GM23248 (cell line): ENCODE measurements around the gene KIAA1549. TPM values are rescaled to one million over a fixed set of nuclear protein-coding genes. Genes with fewer than 3 reads are reported as not detected.

Source experiments
- DNase-seq: peaks from one replicate; pipeline ENCODE4 v3.0.0-alpha.2; 2015
- H2AFZ ChIP-seq: fragments of 200-600 bp; sonication (generic); 2 replicates; pipeline ENCODE4 v1.6.1; 2016; ENCODE audit warnings: antibody characterized with exemption
- H3F3A ChIP-seq: fragments of 200-600 bp; sonication (generic); 2 replicates; pipeline ENCODE4 v1.6.1; 2016; ENCODE audit warnings: mild to moderate bottlenecking, antibody characterized with exemption, mixed run types; ENCODE audit not compliant: insufficient read depth
- H3K27ac ChIP-seq: fragments of 200-600 bp; sonication (generic); 2 replicates; pipeline ENCODE4 v1.5.1; 2016; ENCODE audit warnings: mild to moderate bottlenecking
- H3K27me3 ChIP-seq: fragments of 200-600 bp; sonication (generic); replicated peaks from 2 replicates; pipeline ENCODE4 v1.6.1; 2016; ENCODE audit warnings: mild to moderate bottlenecking; ENCODE audit not compliant: insufficient read depth
- H3K36me3 ChIP-seq: fragments of 200-600 bp; sonication (generic); 2 replicates; pipeline ENCODE4 v1.6.1; 2016; ENCODE audit warnings: low read depth, mild to moderate bottlenecking
- H3K4me1 ChIP-seq: fragments of 200-600 bp; sonication (generic); 2 replicates; pipeline ENCODE4 v1.6.1; 2016; ENCODE audit warnings: mild to moderate bottlenecking; ENCODE audit not compliant: insufficient read depth
- H3K4me2 ChIP-seq: fragments of 200-600 bp; sonication (generic); one replicate; pipeline ENCODE4 v1.6.1; 2016; ENCODE audit warnings: mild to moderate bottlenecking; ENCODE audit not compliant: unreplicated experiment
- H3K4me3 ChIP-seq: fragments of 200-600 bp; sonication (generic); 2 replicates; pipeline ENCODE4 v1.5.1; 2016; ENCODE audit warnings: mild to moderate bottlenecking
- H3K79me2 ChIP-seq: fragments of 200-600 bp; sonication (generic); 2 replicates; pipeline ENCODE4 v1.6.1; 2016; ENCODE audit warnings: mild to moderate bottlenecking; ENCODE audit not compliant: insufficient read depth
- H3K9ac ChIP-seq: fragments of 200-600 bp; sonication (generic); 2 replicates; pipeline ENCODE4 v1.6.1; 2016; ENCODE audit warnings: mild to moderate bottlenecking
- H3K9me2 ChIP-seq: fragments of 200-600 bp; sonication (generic); 2 replicates; pipeline ENCODE4 v1.6.1; 2016; ENCODE audit warnings: mixed run types, mild to moderate bottlenecking, moderate library complexity; ENCODE audit not compliant: insufficient read depth
- H3K9me3 ChIP-seq: fragments of 200-600 bp; sonication (generic); one replicate; pipeline ENCODE4 v1.6.1; 2017; ENCODE audit warnings: low read depth
- H4K20me1 ChIP-seq: fragments of 200-600 bp; sonication (generic); 2 replicates; pipeline ENCODE4 v1.6.0; 2016; ENCODE audit not compliant: insufficient read depth
- EZH2 ChIP-seq: fragments of 200-600 bp; sonication (generic); IDR thresholded peaks from 2 replicates; pipeline ENCODE4 v1.6.1; 2018; ENCODE audit warnings: antibody characterized with exemption, mild to moderate bottlenecking; ENCODE audit not compliant: insufficient read depth, poor library complexity, severe bottlenecking
- EZH2phosphoT487 ChIP-seq: fragments of 200-600 bp; sonication (generic); IDR thresholded peaks from 2 replicates; pipeline ENCODE4 v1.6.1; 2018; ENCODE audit warnings: antibody characterized with exemption, moderate library complexity, mild to moderate bottlenecking, low read depth; ENCODE audit not compliant: insufficient read depth
- WGBS, 2 experiments: methylation state at CpG; one replicate each; pipeline ENCODE4 v1.1.6; 2015 to 2017; ENCODE audit warnings: low lambda C conversion rate in 2 of 2, low coverage in 1 of 2; ENCODE audit errors: missing lambda C conversion rate in 2 of 2; 5-methylcytosine and 5-hydroxymethylcytosine counted together
- in situ Hi-C: fragments of 300-500 bp; cut with MboI; formaldehyde crosslinking; loops from 2 replicates; pipeline ENCODE4 v1.15.0; 2020
- polyA plus RNA-seq: library from polyadenylated mRNA; unstranded; fragments of >200 nt; fragmentation: Nextera tagmentation; extraction: Ambion mirVana; gene quantifications from 2 replicates; pipeline ENCODE4 v1.2.1, GENCODE V29; 2016
- total RNA-seq: library from RNA; depleted of rRNA; stranded (reverse); fragments of >200 nt; shearing (Covaris generic); gene quantifications from 2 replicates; pipeline ENCODE4 v1.2.3, GENCODE V29; 2014

KIAA1549 gene
- total and polyA plus RNA-seq, 2 experiments from 2014 or later, result 2.1 to 3.0 TPM

DNA sequence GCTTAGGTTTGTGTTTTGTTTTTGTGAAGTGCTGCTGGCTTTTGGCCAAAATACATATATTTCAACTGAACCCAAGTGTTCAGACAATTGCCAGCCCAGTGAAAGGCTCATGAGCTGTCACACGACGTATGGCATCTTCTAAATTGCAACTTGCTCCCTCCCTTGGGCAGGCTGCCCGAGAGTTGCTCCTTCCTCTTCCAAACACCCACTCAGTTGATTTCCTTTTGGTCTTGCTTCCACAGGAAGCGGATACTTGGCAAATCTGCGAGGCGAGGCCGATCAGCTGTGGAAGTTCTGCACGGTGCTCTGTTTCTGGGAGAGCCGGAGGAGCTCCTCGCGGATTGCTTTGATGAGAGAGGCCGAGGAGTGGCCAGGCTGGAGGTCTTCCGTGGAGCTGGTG is 143.6 kb downstream of the KIAA1549 start:
- Histone ChIP-seq H3K27me3 (no peaks in the 10 kb centered on the region), H3F3A (no peaks in the 10 kb centered on the region), H3K36me3 (peaks cover 12% of the 10 kb centered on the region; the same call in 1 of the 2 replicates), H4K20me1 (no peaks in the 10 kb centered on the region; the same call in 1 of the 2 replicates), H3K9me2 (no peaks in the 10 kb centered on the region), H3K9me3 (no peaks in the 10 kb centered on the region), H3K4me2 (no peak overlapping the region), H3K4me1 (no peaks in the 10 kb centered on the region), H3K9ac (no peak overlapping the region), H3K79me2 (no peaks in the 10 kb centered on the region), H2AFZ (no peak overlapping the region), H3K4me3 (no peak overlapping the region), H3K27ac (no peak overlapping the region)
- DNase-seq, result no peak
- in situ Hi-C loops, result no loop called here
- WGBS, 2 experiments, result 81 to 84% methylated on average over 13 of the region's 13 CpGs
- TF ChIP-seq EZH2 (no peak), EZH2phosphoT487 (no peak)

DNA sequence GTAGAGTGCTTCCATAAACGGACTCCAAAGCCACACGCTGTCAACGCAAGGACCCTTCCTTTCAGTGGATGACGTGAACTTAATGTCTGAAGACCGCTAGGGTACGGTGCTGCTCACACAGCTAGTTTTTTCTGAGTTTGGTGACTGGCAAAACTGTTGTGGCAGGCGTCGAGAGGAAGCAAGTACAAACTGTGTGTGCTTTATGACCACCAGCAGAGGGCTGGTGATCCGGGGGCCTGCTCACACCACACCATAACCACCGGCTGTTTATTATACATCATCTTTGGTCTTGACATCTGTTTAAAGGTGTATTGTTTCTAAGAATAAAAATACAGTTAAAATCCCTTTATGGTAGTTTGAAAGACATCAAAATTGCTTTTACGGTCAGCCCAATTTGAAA is 146.1 kb downstream of the KIAA1549 start:
- H3K9me3 ChIP-seq, result no peaks in the 10 kb centered on the region
- WGBS, 2 experiments, result 69 to 75% methylated on average over 11 of the region's 11 CpGs
- H3K4me3 ChIP-seq, result no peak overlapping the region
- in situ Hi-C loops, result no loop called here
- no peaks in the 10 kb centered on the region for H3K79me2 ChIP-seq
- H3K9me2 ChIP-seq, result no peaks in the 10 kb centered on the region
- H3K4me2 ChIP-seq, result no peak overlapping the region
- H3K4me1 ChIP-seq, result no peaks in the 10 kb centered on the region
- H3K9ac ChIP-seq, result no peak overlapping the region
- H4K20me1 ChIP-seq, result no peaks in the 10 kb centered on the region
- H3K36me3 ChIP-seq, result peaks cover 12% of the 10 kb centered on the region; the same call in 1 of the 2 replicates
- TF ChIP-seq EZH2 (no peak), EZH2phosphoT487 (no peak)
- H3K27ac ChIP-seq, result no peak overlapping the region
- no peak for DNase-seq
- no peaks in the 10 kb centered on the region for H3F3A ChIP-seq
- H3K27me3 ChIP-seq, result no peaks in the 10 kb centered on the region
- no peak overlapping the region for H2AFZ ChIP-seq

DNA sequence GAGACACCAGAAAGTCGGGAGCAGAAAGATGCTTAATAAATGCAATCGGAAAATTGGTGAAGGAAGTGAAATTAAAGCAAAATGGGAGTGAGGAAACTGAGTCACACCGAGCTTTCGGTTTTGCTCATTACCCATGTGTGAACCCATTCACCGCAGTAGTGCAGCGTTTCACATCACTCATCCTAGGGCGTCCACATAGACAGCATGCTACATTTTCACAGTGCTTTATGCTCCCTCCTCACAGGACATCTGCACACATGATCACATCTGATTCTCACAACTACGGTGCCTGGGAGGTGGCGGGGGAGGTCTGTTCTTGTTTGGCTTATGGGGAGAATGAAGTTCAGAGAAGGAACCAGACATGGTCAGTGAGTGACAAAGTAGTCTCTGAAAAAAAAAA is 146.6 kb downstream of the KIAA1549 start:
- WGBS, 2 experiments, result 92 to 97% methylated on average over 9 of the region's 9 CpGs
- in situ Hi-C loops, result no loop called here

DNA sequence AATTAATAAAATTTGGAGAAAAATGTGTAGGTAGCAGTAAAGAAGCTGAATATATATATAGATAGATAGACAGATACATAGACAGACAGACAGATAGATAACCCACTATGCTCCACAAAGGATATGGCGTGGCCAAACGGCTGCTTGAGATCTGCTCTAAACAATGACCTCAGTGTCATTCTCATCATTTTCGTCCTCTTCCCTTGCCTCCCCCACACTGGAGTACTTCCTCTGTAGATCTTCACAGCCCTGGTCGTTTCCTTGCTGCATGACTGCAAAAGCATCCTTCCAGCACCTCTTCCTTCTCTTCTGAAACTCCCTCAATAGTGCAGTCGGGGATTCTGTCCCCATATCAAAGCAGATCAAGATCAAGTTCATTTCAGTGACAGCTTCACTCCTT is 147.6 kb downstream of the KIAA1549 start:
- H3K27ac ChIP-seq, result no peak overlapping the region
- no peaks in the 10 kb centered on the region for H3K9me3 ChIP-seq
- H4K20me1 ChIP-seq, result no peaks in the 10 kb centered on the region
- TF ChIP-seq EZH2phosphoT487, result no peak
- TF ChIP-seq EZH2, result no peak
- H3K4me3 ChIP-seq, result no peak overlapping the region
- H3K79me2 ChIP-seq, result no peaks in the 10 kb centered on the region
- DNase-seq, result no peak
- H3K9me2 ChIP-seq, result no peaks in the 10 kb centered on the region
- peaks cover 12% of the 10 kb centered on the region; the same call in 1 of the 2 replicates for H3K36me3 ChIP-seq
- H3K4me2 ChIP-seq, result no peak overlapping the region
- in situ Hi-C loops, result no loop called here
- no peak overlapping the region for H2AFZ ChIP-seq
- 64 to 65% methylated on average over 5 of the region's 5 CpGs for WGBS, 2 experiments
- no peak overlapping the region for H3K9ac ChIP-seq
- H3F3A ChIP-seq, result no peaks in the 10 kb centered on the region
- H3K4me1 ChIP-seq, result no peaks in the 10 kb centered on the region
- H3K27me3 ChIP-seq, result no peaks in the 10 kb centered on the region

More for the DNA sequence above, 146.6 kb downstream of the KIAA1549 start:
- no peaks in the 10 kb centered on the region for H3K9me3 ChIP-seq
- no peaks in the 10 kb centered on the region for H3K9me2 ChIP-seq
- no peak overlapping the region for H3K27ac ChIP-seq
- no peak for TF ChIP-seq EZH2
- no peak for TF ChIP-seq EZH2phosphoT487
- H3K36me3 ChIP-seq, result peaks cover 12% of the 10 kb centered on the region; the same call in 1 of the 2 replicates
- no peaks in the 10 kb centered on the region for H3K79me2 ChIP-seq
- H3F3A ChIP-seq, result no peaks in the 10 kb centered on the region
- no peak for DNase-seq
- no peak overlapping the region for H3K4me2 ChIP-seq
- H3K9ac ChIP-seq, result no peak overlapping the region
- H3K4me3 ChIP-seq, result no peak overlapping the region
- no peaks in the 10 kb centered on the region for H4K20me1 ChIP-seq
- no peaks in the 10 kb centered on the region for H3K4me1 ChIP-seq
- no peak overlapping the region for H2AFZ ChIP-seq
- H3K27me3 ChIP-seq, result no peaks in the 10 kb centered on the region

DNA sequence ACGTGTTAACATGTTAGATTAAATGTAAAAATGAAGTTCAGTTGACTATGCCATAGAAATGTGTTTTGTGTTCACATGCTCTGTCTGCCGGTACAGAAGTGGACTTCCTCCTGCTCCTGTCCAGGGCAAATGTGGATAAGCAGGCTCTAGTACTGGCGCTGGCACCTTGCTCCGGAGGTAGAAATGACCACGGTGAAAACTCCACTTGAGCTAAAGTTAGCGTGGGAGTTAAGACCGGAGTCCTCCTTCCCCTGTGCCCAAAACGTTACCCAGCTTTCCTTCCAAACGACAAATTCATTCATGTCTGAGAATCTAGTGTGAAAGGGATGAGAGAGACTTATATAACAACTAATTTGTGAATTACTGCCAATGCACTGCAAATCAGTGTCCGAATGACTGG is 148.2 kb downstream of the KIAA1549 start:
- H3K4me3 ChIP-seq, result no peak overlapping the region
- in situ Hi-C loops, result no loop called here
- WGBS, 2 experiments, result 88 to 89% methylated on average over 10 of the region's 10 CpGs
- H3K27ac ChIP-seq, result no peak overlapping the region
- no peaks in the 10 kb centered on the region for H4K20me1 ChIP-seq
- H3K4me2 ChIP-seq, result no peak overlapping the region
- H3K27me3 ChIP-seq, result no peaks in the 10 kb centered on the region
- peaks cover 12% of the 10 kb centered on the region; the same call in 1 of the 2 replicates for H3K36me3 ChIP-seq
- TF ChIP-seq EZH2phosphoT487, result no peak
- no peak for TF ChIP-seq EZH2
- no peaks in the 10 kb centered on the region for H3K79me2 ChIP-seq
- no peaks in the 10 kb centered on the region for H3F3A ChIP-seq
- no peak for DNase-seq
- no peaks in the 10 kb centered on the region for H3K9me2 ChIP-seq
- H3K9me3 ChIP-seq, result no peaks in the 10 kb centered on the region
- H2AFZ ChIP-seq, result no peak overlapping the region
- no peaks in the 10 kb centered on the region for H3K4me1 ChIP-seq
- H3K9ac ChIP-seq, result no peak overlapping the region
